T-helper 1 cell treated with Interleukin-12 subunit alpha and Interleukin-12 subunit beta and Interleukin-4 antibody, amounts not matched to agents 30 ng/mL and 1 ng/mL, for 36 hours (primary cell): ENCODE measurements around the gene GLT6D1. TPM values are rescaled to one million over a fixed set of nuclear protein-coding genes. Genes with fewer than 3 reads are reported as not detected.

Experiments
- intact Hi-C: fragments of 100-400 bp; cut with micrococcal nuclease; formaldehyde crosslinking; loops from one replicate; pipeline ENCODE4 v1.15.1; 2024
- total RNA-seq: library from RNA; stranded (reverse); gene quantifications from 2 replicates; pipeline ENCODE4 v1.2.3, GENCODE V29; 2022

The GLT6D1 gene
- total RNA-seq, 1 donor from 2014 or later = not detected

GRCh38 chr9:135587658-135588057 is 51.7 kb downstream of the GLT6D1 start:
- intact Hi-C loops = no loop called here

GRCh38 chr9:135586601-135587109 is 52.7 kb downstream of the GLT6D1 start:
- intact Hi-C loops = no loop called here

- intact Hi-C loops = no loop called here
These were observed 54.4 kb downstream of the GLT6D1 start for GRCh38 chr9:135584934-135585333.

- intact Hi-C loops = no loop called here
These were observed 55.0 kb downstream of the GLT6D1 start for GRCh38 chr9:135584371-135584770.

- intact Hi-C loops = no loop called here
These were observed 55.7 kb downstream of the GLT6D1 start for GRCh38 chr9:135583688-135584011.

GRCh38 chr9:135582966-135583687 is 56.2 kb downstream of the GLT6D1 start:
- intact Hi-C loops = no loop called here

- intact Hi-C loops = no loop called here
These were observed 56.8 kb downstream of the GLT6D1 start for GRCh38 chr9:135582541-135582940.

GRCh38 chr9:135581636-135582426 is 57.5 kb downstream of the GLT6D1 start:
- intact Hi-C loops = no loop called here

GRCh38 chr9:135580664-135581380 is 58.5 kb downstream of the GLT6D1 start:
- intact Hi-C loops = no loop called here

GRCh38 chr9:135579889-135580660 is 59.3 kb downstream of the GLT6D1 start:
- intact Hi-C loops = no loop called here

- intact Hi-C loops = no loop called here
These were observed 60.0 kb downstream of the GLT6D1 start for GRCh38 chr9:135579356-135579755.

- intact Hi-C loops = no loop called here
These were observed 62.1 kb downstream of the GLT6D1 start for GRCh38 chr9:135577256-135577655.

- intact Hi-C loops = no loop called here
These were observed 63.2 kb downstream of the GLT6D1 start for GRCh38 chr9:135575995-135576631.

GRCh38 chr9:135574943-135575342 is 64.4 kb downstream of the GLT6D1 start:
- intact Hi-C loops = no loop called here

- intact Hi-C loops = no loop called here
These were observed 65.0 kb downstream of the GLT6D1 start for GRCh38 chr9:135574331-135574730.

Other genes starting within 250 kb of the GLT6D1 start
- 0.07 and 0.49 TPM in 2 replicates for gene PPP1R26, start 159.8 kb downstream of the GLT6D1 start, total RNA-seq
- gene MRPS2, start 138.9 kb downstream of the GLT6D1 start, total RNA-seq = 31.9 and 37.0 TPM in 2 replicates
- gene LCN1, start 118.1 kb downstream of the GLT6D1 start, total RNA-seq = not detected in 2 replicates
- gene OBP2A, start 93.4 kb downstream of the GLT6D1 start, total RNA-seq = not detected in 2 replicates
- not detected in 2 replicates for gene PAEP, start 77.8 kb downstream of the GLT6D1 start, total RNA-seq
- not detected in 2 replicates for gene LCN9, start 23.8 kb upstream of the GLT6D1 start, total RNA-seq
- not detected in 2 replicates for gene SOHLH1, start 59.9 kb upstream of the GLT6D1 start, total RNA-seq
- not detected in 2 replicates for gene KCNT1, start 62.6 kb upstream of the GLT6D1 start, total RNA-seq